GM21360 (cell line): ENCODE data around the gene PLPP1.
"Not testable (repeated sequence)": the region's sequence is repeated elsewhere in the genome, so short reads cannot be mapped to it uniquely, and the experiment has no call there.

Source experiments
- ATAC-seq: cut with Tn5 transposase; IDR thresholded peaks from one replicate; pipeline ENCODE4 v1.9.1; 2021; ENCODE audit warnings: mild to moderate bottlenecking, moderate library complexity; ENCODE audit not compliant: unreplicated experiment

PLPP1 gene

DNA sequence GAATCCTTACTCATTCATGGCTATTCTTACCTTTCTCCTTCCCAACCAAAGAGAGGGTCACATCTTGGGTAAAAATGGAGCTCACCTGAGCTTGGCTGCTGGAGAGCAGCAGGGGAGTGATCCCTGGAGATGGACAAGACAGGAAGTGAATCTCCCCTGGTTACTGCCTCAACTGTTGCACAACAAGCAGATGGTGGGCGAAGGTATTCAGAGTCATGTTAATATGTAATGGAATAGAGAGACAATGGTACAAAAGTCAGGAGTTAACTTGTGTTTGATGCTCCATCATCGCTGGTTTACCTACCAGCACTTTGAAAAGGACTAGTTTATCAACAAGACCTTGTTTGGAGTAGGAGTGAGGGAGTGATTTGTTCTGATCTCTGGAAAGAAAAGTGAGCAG, 13.0 kb upstream of the PLPP1 start:
- ATAC-seq: no peak

DNA sequence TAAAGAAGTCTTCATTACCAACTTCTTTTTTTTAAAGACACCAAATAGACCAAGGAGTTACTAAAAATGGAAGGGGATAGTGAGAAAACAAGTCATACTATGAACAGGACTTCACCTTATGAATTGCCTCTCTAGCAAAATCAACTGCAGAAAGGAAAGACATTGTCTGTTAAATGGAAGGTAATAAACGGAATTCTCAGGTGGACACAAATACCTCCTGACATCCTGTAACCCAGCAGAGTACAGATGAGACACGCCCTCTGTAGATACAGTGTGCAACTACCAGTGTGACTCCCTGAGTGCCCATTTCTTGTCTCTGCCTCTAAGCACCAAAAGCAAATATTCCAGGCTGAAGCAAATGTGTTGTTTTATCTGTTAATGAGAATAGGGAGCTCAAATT, 12.2 kb upstream of the PLPP1 start:
- no peak for ATAC-seq

DNA sequence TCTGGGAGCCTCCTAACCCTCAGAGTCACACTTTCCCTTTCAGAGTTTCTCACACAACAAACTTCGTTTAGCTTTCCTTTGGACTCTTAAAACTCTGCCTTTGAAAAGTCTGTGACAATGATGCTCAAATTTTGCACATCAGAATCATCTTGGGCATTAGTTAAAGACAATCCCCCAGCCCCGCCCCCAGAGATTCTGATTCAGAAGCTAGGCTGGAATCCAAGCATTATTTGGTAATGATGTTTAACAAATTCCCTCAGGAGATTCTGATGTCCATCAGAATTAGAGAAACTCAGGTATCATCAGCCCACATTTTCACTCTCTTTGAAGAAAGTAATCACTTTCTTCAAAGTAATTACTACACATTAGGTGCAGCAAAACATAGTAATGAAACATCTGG, 9.6 kb upstream of the PLPP1 start:
- ATAC-seq: no peak

DNA sequence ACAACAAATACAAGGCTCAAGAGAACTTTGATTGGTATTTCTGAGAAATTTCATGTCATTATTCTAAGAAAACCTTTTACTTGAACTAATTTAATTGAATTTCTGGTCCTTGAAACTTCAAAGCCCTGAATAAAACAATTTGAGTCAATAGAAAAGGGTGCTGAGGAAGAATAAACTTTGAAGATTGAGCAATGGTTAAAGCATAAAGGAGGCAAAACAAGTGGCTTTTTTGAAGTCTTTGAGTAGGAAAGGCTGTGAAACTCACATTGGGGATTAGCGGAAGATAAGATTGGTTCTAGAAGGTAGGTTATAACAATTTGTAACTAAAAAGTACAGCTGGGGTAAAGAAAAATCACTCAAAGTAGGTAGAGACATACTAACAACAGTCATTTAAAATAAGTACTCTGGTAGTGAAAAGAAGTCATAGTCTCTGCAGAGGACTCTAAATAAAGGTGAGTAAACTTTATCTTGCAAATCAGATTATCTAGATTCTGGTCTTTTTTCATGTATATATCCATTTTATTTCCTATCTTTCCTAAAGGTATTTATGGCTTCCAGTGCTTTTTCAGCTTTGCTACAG, 6.4 kb upstream of the PLPP1 start:
- ATAC-seq: no peak

DNA sequence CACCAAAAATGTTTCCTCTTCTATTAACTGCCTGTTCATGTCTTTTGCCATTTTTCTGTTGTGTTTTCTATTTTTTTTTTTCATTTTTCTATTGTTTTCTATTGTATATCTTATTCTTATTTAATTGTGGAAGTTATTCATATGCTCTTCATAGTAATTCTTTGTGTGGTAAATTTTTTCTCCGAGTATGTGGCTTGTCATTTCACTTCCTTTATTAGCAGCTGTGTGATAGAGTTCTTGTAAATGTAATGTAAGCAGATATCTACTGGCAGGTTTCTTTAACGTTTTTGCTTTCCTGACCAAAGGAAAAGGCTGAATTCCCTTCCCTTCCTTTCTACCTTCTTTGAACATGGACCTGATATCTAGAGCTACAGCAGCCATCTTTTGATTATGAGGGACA, 5.8 kb upstream of the PLPP1 start:
- ATAC-seq: no peak

DNA sequence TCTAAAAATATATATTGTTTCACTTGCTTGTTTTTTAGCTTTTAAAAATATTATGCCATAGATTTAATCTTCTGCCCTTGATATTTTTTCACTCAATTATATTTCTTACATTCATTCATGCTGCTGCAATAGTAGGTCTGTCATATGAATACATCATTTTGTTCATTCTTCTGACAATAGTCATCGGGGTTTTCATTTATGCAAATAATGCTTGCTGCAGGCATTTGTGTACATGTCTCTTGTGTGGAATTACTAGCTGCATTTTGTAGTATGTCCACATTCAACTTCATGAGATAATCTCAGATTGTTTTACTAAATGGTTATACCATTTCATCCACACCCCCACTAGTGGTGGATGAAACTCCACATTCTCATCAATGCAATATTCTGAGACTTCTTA, 5.3 kb upstream of the PLPP1 start:
- ATAC-seq: peak; percentile 37

DNA sequence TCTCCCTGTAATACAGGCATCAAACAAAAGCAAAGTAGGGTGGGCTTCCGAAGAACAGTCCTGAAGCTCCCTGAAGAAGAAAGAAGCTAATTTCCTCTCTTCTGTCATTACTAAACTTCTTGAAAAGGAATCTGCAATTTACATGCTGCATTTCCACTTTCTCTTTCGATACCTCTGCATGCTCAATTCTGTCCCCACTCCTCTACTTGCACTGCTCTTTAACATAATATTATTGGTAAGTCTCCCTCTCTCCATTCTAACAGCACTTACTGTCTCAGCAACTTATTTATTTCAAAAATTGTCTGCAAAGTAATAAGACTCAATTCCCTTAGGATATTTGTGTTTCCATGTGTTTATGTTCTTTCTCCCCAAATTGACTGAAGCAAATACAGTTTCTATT, 3.9 kb upstream of the PLPP1 start:
- no peak for ATAC-seq

DNA sequence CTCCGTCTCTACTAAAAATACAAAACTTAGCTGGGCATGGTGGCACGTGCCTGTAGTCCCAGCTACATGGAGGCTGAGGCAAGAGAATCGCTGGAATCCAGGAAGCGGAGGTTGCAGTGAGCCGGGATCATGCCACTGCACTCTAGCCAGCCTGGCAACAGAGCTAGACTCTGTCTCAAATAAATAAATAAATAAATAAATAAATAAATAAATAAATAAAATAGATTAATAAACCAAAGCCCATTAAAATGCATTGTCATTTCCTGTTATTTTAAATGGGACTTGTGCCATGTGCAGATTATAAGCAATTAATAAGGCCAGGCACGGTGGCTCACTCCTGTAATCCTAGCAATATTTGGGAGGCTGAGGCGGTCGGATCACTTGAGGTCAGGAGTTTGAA, 2.6 kb upstream of the PLPP1 start:
- ATAC-seq: not testable (repeated sequence)

DNA sequence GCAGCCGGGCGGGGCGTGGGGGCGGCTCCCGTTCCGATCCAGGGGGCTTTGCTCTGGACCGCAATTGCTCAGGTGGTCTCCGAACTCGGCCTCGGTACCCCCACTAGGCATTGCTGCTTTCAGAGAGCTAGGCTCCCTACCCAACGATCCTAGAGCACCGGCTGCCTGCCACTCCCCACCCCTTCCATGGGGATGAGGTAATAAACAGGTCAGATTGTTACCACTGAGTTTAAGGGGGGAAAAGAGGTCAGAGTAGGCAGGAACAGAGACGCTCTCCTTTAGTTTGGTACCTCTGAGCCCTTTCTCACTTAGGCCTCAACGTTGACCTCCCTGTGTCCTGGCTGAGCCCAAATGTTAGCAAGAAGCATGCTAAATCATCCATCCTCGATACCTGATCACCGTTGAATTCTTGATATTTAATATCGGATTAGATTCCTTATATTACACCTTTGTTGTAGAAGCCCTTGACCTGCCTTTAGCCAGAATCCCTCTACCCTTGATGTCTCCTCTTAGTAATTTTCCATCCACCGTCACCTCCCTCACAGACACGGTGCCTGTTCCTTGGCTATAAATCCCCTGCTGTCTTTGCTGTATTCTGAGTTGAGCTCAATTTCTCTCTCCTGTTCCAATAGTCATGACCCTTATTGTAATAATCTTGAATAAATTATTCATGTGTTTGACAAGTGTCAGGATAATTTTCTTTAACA, 588 bp upstream of the PLPP1 start:
- no peak for ATAC-seq

DNA sequence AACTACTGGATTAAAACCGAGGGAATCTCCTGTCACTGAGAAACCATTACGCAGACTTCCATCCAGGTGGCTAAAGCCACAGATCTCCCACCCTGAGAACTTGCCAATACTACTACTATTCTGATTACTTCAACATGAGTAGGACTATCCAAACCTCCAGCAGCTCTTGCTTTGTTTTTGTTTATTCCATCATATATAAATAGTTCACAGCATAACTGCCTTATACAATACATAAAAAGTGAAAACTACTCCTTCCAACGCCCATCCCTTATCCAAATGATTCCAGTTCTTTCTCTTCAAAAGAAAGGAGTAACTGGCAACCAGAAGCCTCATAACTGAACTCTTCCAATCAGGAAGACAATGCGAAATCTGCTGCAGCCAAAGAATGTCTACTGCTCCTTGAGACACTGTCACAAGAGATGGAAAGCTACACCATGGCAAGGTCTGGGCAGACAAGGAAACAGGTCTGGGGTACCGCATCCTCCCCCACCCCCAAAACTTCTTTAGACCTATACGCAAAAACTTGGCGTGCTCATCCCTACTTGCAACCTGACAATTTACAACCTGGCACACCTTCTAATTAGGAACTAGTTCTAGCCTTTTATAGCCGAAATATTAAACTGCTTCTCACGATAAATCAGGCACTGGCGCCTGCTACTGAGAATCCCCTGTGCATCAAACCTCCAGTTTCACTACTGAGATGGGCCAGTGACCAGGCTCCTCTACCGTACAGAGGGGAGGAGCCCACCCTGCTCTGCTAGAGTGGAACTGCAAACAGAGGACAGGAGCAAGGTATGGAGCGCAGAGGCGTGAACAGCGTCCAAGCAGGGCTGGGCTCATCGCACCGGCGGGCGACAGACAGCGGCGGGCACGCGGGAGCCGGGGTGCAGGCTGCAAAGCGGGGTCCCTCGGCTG, 986 bp downstream of the PLPP1 start:
- peak; percentile 46 for ATAC-seq

DNA sequence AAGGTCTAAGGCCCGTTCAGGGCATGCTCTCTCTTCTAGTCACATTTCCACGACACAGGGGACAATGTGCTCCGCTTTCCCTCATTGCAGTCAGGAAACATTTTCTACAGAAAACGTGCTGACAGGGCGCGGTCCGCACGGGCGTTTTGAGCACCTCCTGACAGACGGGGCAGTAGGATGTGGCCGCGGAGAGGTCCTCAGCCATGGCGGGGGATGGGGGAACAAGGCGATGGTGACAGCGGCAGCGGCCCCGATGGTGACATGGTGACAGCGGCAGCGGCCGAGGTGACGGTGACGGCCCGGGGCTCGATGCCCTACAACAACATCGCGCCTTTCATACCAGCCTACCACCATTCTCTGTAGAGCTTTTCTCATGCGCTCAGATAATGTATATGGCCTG, 4.1 kb downstream of the PLPP1 start:
- no peak for ATAC-seq

DNA sequence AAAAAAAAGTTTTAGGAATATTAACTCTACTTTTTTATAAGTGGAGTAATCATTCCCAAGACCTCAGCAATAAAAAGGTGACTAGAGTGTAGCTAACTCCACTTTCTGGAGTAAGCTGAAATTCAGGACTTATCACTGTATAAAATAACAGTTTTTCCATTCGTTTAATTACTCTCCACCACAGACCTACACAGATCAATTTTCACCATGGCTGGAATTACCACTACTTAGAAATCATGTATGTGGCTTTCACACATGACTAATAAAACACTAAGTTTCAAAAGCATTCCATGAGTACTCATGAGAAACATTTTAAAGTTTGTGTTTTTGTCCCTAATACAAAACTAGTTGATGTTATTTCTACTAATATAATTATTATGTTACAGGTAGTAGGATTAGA, 9.9 kb downstream of the PLPP1 start:
- ATAC-seq: no peak

DNA sequence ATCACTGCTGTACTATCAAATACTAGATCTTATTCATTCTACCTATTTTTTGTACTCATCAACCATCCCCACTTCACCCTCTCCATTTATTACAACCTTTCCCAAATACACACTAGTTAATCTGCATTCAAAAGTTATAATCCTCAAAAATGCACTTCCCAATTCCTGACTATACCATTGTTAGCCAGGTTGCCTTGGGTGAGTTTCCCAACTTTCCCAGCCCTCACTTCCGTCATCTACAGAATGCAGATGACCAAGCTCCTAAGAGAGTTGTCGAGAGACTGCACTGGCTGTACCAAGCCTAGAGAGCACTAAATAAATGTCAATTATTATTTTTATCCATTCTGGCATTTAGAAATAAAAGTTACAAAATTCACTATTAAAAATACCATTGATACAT, 11.5 kb downstream of the PLPP1 start:
- no peak for ATAC-seq

DNA sequence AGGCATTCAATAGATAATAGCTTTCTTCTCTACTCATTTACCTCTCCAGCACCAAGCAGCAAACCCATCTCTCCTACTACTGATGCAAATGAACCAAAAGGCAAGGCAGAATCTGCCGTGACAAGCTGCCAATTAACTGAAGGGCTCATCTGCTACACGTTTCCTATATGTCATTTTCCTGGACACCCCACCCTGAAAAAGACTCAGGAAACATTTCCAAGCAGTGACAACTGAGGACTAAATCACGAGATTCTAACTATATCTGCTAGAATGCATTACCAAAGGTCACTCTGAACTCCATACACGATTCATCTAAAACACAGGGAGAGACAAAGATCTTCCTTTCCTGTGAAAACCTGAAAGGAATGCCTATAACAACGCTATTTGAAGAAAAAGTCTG, 12.9 kb downstream of the PLPP1 start:
- ATAC-seq: no peak

DNA sequence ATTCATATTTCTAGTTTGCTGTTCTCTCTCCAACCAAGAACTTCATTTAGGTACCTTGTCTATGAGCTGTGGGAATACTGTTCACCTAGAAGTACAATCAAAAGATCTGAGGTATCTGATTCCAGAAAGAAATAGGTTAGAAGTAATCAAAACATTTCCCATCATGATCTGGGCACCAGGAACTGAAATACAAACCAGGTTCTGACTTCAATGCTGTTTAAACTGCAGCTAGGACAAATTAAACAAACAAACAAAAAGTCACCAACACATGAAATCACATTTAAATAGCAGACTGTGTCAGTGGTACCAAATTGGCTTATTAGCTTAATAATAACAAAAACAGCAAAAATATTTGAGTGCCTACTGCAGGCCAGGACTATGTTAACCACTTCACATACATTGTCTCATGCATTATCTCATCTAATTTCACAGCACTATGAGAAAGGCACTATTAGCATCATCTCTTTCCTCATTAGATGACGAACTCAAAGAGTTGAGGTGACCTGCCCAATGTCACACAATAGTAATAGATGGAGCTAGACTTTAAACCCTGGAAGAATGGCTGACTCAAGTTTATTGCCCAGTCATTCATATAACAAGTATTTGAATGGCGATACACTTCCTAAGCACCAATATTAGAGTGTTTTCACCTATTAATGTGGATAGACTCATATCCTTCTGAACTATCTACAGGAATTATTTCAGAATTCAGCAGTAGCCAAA, 14.5 kb downstream of the PLPP1 start:
- no peak for ATAC-seq

DNA sequence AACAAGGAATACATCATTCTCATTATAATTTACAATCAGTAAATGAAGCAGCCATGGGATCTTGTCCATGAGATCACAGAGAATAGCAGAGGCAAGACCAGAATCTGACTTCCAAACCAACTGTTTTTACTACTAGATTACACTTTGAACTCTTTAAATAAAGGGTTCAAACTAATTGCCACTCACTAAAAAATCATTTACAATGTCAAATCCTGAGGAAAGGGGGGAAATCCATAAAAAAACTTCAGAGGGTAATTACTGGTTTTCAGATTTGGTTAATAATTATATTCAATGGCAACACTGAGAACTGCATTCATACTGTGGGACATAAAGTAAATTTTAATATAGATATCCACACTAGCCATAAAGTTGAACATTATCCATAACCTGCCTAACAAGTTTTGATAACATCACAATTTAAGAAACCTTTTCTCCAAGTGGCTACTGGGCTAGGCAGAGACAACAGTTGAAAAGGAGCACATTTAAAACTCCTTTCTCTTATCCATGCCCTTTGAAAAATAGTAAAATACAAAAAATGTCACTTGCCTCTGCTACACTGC, 15.9 kb downstream of the PLPP1 start:
- no peak for ATAC-seq

DNA sequence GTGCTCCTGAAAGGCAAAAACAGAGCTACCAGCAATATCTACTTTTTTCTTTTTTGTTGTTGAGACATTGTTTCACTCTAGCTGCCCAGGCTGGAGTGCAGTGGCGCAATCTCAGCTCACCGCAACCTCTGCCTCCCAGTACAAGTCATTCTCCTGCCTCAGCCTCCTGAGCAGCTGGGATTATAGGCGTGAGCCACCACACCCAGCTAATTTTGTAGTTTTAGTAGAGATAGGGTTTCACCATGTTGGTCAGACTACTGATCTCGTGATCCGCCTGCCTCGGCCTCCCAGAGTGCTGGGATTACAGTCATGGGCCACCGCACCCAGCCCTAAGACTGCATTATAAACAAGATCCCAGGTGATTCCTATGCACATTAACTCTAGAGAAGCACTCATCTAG, 17.0 kb downstream of the PLPP1 start:
- no peak for ATAC-seq

DNA sequence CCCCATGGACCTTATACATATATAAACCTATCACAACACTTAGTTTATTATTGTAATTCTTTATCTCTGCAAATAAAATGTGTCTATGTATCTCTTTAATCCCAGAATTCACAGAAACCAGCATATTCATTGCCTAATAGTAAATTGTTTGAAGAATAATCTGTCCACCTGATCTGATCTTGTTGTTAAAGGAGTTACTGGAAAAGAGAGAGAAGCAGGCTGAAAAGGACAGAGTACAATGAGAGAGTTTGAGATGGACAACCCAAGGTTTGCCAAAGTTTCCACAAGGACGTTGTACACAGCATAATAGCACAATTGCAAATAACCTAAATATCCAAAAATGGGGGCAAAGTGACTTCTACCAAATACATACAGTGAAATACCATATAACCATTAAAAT, 23.8 kb downstream of the PLPP1 start:
- ATAC-seq: no peak

DNA sequence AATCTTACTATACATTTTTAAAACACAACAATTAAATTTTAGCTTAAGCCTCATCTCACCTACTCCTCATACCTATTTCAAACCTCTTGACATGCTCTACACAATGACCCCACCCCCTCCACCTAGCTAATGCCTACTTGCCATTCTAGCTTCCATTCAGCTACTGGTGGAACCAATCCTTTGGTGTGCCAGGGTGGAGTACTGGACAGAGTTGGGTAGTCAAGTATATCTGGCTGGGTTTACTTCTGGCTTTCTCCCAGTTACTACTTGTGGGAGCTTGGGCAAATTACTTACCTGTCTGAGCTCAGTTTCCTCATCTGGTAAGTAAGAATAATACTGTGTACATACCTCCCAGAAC, 24.3 kb downstream of the PLPP1 start:
- no peak for ATAC-seq

DNA sequence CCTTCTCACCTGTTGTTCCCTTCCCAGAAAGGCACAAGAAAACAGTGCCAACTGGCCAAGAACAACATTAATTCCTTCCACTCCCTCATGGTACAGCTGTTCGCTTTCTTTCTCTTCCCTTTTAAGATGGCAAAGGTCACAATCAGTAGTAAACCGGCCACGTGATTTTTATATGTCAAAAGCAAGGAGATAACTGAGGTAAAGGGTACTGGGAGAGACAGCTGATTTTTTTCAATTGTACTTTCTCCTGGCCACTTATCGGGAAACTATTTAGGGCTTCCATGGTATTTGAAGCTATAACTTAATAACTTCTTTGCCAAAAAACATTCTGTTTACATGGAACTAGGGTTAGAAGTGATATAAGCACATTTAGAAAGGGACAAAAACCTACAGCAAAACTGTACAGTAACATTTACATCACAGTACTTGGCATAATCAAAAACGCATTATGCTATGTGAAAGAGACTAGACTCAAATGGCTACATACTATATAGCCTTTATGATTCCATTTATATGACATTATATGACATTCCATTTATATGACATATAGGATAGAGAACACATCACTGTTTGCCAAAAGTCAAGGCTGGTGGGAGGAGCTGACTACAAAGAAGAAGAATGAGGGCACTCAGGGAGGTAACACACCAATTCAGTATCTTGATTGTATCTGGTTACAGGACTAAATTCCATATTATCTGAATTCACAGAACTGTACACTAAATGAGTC, 24.8 kb downstream of the PLPP1 start:
- ATAC-seq: no peak

DNA sequence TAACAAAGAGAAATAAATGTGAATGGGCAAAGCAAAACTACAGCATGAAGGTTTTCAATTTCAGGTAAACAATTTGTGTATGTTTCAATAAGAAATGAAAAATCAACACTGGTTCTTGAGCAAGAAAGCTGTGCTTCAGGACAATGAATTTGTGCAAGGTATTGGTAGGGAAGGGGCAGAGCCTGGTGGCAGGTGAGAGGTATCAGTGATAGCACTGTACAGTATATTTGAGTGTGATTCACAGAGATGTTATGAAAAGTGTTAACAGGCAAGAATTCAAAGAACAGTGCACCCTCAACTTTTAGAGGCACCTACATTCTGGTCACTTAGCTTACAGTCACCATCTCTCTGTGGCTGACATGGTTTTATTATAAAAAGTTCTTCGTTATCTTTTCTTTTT, 25.7 kb downstream of the PLPP1 start:
- no peak for ATAC-seq
